Fibroblast of skin of abdomen (primary cell): Measurements from ENCODE around the gene CHCHD1.
A peak's percentile ranks its signal among the peaks of the same experiment; 100 is the strongest.
"Not testable (repeated sequence)": the region's sequence is repeated elsewhere in the genome, so short reads cannot be mapped to it uniquely, and the experiment has no call there.

Experiments used
- DNase-seq: peaks from one replicate; pipeline ENCODE4 v3.0.0-alpha.2; 2013

CHCHD1 gene

GRCh38 chr10:73769396-73769795, 12.5 kb upstream of the CHCHD1 start:
- DNase-seq: no peak

DNA sequence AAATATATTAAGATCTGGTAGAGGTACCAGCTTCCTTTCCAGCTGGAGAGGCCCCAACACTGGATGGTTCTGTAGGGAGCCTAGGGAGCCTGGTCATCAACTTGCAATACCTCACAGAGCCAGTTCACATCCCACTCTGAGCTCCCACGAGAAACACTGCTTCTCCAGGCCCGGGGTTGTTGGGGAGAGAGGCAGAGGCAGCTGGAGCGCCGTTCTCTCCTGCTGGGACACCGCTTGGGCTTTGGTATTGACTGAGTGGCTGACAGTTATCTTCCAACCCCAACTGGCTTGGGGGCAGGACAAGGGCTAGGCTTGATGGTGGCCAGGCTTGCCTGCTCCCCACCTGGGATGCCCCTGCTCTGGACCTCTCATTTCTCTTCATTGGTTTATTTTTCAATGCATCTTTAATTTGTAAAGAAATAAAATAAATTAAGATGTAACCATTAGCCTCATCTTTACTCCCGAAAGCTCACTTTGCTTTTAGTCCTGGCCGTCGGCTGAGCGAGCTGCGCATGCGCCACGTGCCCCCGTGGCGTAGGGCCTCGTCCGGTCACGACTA, 10.0 kb upstream of the CHCHD1 start:
- DNase-seq: peak; percentile 76

DNA sequence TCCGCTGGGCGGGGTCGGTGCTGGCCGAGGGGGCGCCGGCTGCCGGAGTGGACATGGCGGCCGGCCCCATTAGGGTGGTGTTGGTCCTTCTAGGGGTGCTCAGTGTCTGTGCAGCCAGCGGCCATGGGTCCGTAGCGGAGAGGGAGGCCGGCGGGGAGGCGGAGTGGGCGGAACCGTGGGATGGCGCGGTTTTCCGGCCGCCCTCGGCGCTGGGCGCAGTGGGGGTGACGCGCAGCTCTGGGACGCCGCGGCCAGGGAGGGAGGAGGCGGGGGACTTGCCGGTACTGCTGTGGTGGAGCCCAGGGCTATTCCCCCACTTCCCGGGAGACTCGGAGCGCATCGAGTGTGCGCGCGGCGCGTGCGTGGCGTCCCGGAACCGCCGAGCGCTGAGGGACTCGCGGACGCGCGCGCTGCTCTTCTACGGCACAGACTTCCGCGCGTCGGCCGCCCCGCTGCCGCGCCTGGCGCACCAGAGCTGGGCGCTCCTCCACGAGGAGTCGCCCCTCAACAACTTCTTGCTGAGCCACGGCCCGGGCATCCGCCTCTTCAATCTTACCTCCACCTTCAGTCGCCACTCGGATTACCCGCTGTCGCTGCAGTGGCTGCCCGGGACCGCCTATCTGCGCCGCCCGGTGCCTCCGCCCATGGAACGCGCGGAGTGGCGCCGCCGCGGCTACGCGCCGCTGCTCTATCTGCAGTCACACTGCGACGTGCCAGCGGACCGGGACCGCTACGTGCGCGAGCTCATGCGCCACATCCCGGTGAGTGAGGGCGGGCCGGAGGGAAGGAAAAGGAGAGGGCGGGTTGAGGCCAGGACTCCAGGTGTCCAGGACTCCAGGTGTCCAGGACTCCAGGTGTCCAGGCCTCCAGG, 9.3 kb upstream of the CHCHD1 start:
- DNase-seq: peak; percentile 82

DNA sequence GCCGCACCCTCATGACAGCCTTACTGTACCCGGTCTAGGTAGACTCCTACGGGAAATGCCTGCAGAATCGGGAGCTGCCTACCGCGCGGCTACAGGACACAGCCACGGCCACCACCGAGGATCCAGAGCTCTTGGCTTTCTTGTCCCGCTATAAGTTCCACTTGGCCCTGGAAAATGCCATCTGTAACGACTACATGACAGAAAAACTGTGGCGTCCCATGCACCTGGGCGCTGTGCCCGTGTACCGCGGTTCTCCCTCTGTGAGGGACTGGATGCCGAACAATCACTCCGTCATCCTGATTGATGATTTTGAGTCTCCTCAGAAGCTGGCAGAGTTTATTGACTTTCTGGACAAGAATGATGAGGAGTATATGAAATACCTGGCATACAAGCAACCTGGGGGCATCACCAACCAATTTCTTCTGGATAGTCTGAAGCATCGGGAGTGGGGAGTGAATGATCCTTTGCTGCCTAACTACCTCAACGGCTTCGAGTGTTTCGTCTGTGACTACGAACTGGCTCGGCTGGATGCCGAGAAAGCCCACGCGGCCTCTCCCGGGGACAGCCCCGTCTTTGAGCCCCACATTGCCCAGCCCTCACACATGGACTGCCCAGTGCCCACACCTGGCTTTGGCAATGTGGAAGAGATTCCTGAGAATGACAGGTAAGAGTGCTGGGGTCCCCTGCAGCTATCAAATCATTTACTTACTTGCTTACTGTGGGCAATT, 8.5 kb upstream of the CHCHD1 start:
- DNase-seq: no peak

GRCh38 chr10:73774637-73775036, 7.2 kb upstream of the CHCHD1 start:
- DNase-seq: peak; percentile 15

GRCh38 chr10:73779018-73779417, 2.8 kb upstream of the CHCHD1 start:
- DNase-seq: no peak

DNA sequence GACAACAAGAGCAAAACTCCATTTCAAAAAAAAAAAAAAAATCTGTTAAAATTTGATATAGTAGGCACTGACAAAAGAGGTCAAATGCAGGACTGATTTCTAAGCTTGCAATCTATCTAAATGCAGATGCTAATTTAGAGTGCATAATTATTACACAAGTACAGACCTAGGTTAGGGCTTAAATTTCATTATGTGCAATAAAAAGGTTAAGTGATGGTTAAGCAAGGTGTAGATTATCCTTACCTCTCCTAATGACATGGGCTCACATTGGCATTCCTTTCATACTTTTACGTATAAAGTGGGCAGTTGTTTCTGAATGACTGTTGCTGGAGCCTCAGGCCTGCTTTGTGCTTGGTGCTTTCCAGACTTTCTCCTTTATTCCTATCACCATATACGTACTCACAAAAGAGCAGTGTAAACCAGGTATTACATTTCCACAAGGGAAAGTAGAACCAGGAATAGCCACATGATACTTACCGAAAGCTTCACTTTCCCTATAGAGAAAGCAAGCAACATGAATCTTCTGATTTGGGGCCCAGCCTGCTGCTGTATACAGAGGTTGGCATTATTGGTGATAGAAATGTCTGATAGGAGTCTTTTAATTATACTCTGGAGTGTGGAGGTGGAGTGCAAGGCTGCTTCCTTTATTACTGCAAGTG, 2.2 kb upstream of the CHCHD1 start:
- DNase-seq: no peak

DNA sequence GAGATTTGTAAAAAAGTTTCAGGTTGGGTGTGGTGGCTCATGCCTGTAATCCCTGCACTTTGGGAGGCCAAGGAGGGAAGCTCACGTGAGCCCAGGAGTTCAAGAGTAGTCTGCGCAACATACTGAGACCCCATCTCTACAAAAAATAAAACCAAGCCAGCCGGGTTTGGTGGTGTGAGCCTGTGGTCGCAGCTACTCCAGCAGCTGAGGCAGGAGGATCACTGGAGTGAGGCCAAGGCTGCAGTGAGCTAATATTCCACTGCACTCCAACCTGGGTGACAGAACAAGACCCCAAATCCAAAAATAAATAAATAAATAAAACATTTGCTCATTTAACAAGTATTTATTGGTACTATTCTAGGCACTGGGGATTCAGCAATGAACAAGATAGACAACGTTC, 1.5 kb upstream of the CHCHD1 start:
- DNase-seq: no peak

DNA sequence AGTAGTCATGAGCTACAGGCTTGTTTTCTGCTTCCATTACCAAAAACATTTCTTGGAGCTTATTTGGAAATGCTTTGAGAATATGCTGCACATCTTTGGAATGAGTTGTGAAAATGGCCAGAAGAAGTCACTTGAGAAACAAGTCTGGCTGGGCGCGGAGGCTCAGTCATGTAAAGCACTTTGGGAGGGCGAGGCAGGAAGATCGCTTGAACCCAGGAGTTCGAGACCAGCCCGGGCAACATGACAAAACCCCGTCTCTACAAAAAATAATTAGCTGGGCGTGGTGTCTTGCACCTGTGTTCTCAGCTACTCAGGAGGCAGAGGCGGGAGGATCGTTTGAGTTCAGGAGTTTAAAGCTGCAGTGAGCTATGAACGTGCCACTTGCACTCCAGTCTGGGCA, 882 bp upstream of the CHCHD1 start:
- DNase-seq: no peak

GRCh38 chr10:73781548-73781878, 335 bp upstream of the CHCHD1 start:
- DNase-seq: no peak

- no peak for DNase-seq
Measured at GRCh38 chr10:73782749-73783085, 869 bp downstream of the CHCHD1 start.

DNA sequence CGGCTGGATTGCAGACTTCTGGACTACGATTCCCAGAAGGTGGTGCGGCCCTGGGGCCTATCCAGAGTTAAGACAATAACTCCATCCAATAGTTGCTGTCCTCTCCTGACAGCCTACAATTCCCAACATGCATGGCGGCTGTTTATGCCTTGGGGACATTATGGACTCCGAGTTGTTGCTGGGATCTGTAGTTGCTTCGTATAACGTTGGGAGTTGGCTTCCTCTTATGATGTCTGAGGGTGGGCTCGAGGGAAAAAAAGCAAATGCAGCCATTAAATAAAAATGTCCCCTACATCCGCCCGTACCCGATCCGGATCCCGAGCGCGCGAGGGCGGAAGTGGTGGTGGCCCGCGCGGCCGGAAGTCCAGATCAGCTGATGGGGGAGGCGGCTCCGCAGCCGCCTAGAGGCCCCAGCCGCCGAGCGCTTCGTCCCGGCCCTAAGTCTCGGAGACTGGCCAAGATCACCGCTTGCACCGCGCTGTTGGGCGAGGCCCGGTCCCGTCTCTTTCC, 3.4 kb downstream of the CHCHD1 start, which contains the start of gene ZSWIM8:
Gene ZSWIM8, plus strand, starts transcription at position 396 of the 510 bp plus-strand sequence. CDS start 273 bp downstream, outside the sequence.
- DNase-seq: peak; percentile 95

GRCh38 chr10:73785721-73786511, 4.1 kb downstream of the CHCHD1 start:
- peak; percentile 33 for DNase-seq

- no peak for DNase-seq
Measured at GRCh38 chr10:73786512-73786885, 4.7 kb downstream of the CHCHD1 start.

DNA sequence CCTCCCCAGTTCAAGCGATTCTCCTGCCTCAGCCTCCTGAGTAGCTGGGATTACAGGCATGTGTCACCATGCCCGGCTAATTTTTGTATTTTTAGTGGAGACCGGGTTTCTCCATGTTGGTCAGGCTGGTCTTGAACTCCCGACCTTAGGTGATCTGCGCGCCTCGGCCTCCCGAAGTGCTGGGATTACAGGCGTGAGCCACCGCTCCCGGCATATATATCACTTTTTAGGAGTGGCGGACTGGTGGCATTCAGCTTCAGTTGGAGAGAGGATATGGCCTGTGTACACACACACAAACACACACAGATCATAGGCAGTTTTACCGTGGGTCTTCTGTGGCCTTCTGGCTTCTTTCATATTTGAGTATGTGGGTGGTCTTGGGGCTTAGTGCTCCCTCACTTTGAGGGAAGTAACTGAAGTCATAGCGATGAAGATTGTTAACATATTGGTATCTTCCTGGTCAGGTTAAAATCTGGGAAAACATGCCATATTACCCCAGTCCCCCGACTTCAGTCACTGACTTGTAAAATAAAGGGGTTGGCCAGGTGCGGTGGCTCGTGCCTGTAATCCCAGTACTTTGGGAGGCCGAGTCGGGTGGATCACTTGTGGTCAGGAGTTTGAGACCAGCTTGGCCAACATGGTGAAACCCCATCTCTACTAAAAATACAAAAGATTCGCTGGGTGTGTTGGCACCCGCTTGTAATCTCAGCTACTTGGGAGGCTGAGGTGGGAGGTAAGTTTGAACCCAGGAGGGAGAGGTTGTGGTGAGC, 5.4 kb downstream of the CHCHD1 start:
- not testable (repeated sequence) for DNase-seq

DNA sequence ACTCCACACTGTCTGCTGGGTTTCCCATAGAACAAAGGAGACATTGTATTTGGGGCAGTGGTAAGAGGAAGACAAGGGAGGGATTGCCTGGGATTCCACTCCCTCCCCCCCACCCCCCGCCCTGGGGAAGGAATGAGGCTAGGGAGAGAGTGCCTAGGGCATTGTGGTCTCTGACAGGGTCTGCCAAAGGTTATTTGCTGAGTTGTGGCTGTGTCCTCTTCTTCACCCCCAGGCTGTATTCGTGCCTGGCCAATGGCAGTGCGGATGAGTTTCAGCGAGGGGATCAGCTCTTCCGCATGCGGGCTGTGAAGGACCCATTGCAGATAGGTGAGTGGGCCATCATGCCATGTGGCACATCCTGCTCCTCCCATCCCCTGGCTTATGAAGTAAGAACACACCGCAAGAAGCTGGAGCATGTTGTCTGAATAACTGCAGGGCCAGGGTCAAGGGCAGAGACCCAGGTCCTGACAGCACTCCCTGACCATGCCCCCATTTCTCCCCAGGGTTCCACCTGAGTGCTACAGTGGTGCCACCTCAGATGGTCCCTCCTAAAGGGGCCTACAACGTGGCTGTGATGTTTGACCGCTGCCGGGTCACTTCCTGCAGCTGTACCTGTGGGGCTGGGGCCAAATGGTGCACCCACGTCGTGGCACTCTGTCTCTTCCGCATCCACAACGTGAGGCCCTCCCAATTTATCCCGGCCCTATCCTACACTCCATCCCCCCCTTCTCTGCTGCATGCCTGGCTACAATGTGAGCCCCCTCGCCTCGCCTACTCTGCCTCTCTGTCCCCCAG, 7.2 kb downstream of the CHCHD1 start:
- no peak for DNase-seq

DNA sequence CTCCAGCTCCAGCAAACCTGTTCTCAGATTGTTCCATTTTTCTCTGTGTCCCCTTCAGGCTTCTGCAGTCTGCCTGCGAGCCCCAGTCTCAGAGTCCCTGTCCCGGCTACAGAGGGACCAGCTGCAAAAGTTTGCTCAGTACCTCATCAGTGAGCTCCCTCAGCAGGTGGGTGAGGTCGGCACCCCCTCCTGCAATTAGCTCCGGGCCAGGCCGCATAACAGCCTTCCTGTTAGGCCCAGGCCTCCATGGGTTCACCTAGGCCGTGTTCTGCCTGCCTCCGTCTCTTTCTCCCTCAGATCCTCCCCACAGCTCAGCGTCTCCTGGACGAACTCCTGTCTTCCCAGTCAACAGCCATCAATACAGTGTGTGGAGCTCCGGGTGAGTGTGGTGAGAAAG, 7.8 kb downstream of the CHCHD1 start:
- DNase-seq: no peak

DNA sequence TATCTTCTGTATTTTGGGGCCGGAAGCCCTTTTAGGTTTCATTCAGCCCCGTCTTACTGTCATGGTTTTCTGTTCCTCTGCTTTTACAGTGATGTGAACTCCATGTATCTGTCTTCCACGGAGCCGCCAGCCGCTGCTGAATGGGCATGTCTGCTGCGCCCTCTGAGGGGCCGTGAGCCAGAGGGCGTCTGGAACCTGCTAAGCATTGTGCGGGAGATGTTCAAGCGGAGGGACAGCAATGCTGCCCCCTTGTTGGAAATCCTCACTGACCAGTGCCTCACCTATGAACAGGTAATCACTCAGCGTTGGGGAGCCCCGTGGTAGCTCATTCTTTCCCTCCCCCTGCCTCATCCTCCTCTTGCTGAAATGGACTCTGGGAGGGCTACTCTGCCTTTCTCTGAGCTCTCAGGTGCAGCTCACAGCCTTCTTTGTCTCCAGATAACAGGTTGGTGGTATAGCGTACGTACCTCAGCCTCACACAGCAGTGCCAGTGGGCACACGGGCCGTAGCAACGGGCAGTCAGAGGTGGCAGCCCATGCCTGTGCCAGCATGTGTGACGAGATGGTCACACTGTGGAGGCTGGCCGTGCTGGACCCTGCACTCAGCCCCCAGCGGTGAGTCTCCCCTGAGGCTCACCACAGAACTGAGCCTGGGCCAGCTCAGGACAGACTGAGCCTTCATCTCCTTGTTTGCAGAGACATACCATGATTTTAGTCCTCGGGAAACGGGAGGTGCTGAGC, 9.2 kb downstream of the CHCHD1 start:
- DNase-seq: no peak

DNA sequence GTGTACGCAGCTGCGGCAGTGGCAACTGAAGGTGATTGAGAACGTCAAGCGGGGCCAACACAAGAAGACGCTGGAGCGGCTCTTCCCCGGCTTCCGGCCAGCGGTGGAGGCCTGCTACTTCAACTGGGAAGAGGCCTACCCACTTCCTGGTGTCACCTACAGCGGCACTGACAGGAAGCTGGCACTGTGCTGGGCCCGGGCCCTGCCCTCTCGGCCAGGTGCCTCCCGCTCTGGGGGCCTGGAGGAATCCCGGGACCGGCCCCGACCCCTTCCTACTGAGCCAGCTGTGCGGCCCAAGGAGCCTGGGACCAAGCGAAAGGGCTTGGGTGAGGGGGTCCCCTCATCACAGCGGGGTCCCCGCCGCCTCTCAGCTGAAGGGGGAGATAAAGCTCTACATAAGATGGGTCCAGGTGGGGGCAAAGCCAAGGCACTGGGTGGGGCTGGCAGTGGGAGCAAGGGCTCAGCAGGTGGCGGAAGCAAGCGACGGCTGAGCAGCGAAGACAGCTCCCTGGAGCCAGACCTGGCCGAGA, 10.1 kb downstream of the CHCHD1 start:
- no peak for DNase-seq

- no peak for DNase-seq
Measured at GRCh38 chr10:73793456-73793855, 11.6 kb downstream of the CHCHD1 start.
